GM23338 (cell line): ENCODE results near the gene RECQL. TPM values are rescaled to one million over a fixed set of nuclear protein-coding genes. Genes with fewer than 3 reads are reported as not detected.

Source experiments
- ATAC-seq: fragments of 200-7000 bp; cut with Tn5 transposase; 3 replicates; pipeline ENCODE4 v1.9.1; 2020
- DNase-seq: peaks from one replicate; pipeline ENCODE4 v3.0.0-alpha.2; 2015; ENCODE audit warnings: low spot score
- H2AFZ ChIP-seq: fragments of 200-600 bp; sonication (generic); 2 replicates; pipeline ENCODE4 v1.8.0; 2016; ENCODE audit warnings: antibody characterized with exemption, mild to moderate bottlenecking, moderate library complexity
- H3F3A ChIP-seq: fragments of 200-600 bp; sonication (generic); replicated peaks from 2 replicates; pipeline ENCODE4 v1.8.0; 2017; ENCODE audit warnings: antibody characterized with exemption, mixed run types, low read depth
- H3K27ac ChIP-seq: fragments of 200-600 bp; sonication (generic); 2 replicates; pipeline ENCODE4 v1.6.1; 2016; ENCODE audit warnings: low read depth
- H3K27me3 ChIP-seq: fragments of 200-600 bp; sonication (generic); 2 replicates; pipeline ENCODE4 v1.8.0; 2016; ENCODE audit warnings: mild to moderate bottlenecking, mixed run types, moderate library complexity; ENCODE audit not compliant: insufficient read depth
- H3K36me3 ChIP-seq: fragments of 200-600 bp; sonication (generic); 2 replicates; pipeline ENCODE4 v1.8.0; 2016; ENCODE audit warnings: mild to moderate bottlenecking; ENCODE audit not compliant: insufficient read depth
- H3K4me1 ChIP-seq: fragments of 200-600 bp; sonication (generic); 2 replicates; pipeline ENCODE4 v1.8.0; 2016; ENCODE audit warnings: mild to moderate bottlenecking, moderate library complexity; ENCODE audit not compliant: insufficient read depth
- H3K4me2 ChIP-seq: fragments of 200-600 bp; sonication (generic); 2 replicates; pipeline ENCODE4 v1.7.1; 2017; ENCODE audit warnings: mixed run types
- H3K4me3 ChIP-seq: fragments of 200-600 bp; sonication (generic); 2 replicates; pipeline ENCODE4 v1.6.1; 2016; ENCODE audit warnings: mixed run types
- H3K79me2 ChIP-seq: fragments of 200-600 bp; sonication (generic); replicated peaks from 2 replicates; pipeline ENCODE4 v1.8.0; 2017; ENCODE audit warnings: mild to moderate bottlenecking; ENCODE audit not compliant: insufficient read depth
- H3K9me2 ChIP-seq: fragments of 200-600 bp; sonication (generic); 2 replicates; pipeline ENCODE4 v1.8.0; 2017; ENCODE audit not compliant: insufficient read depth
- H4K20me1 ChIP-seq: fragments of 200-600 bp; sonication (generic); replicated peaks from 2 replicates; pipeline ENCODE4 v1.8.0; 2017; ENCODE audit warnings: mild to moderate bottlenecking; ENCODE audit not compliant: insufficient read depth
- H3K27ac Mint-ChIP-seq: 2 replicates; pipeline ENCODE4 v1.8.0; 2020; ENCODE audit warnings: inconsistent platforms, mild to moderate bottlenecking, moderate library complexity, mixed read lengths
- H3K27me3 Mint-ChIP-seq: 3 replicates; pipeline ENCODE4 v1.8.0; 2022; ENCODE audit warnings: low read depth, mild to moderate bottlenecking, moderate library complexity, mixed read lengths, inconsistent platforms; ENCODE audit not compliant: insufficient read depth, poor library complexity
- H3K36me3 Mint-ChIP-seq: 3 replicates; pipeline ENCODE4 v1.8.0; 2021; ENCODE audit warnings: low read depth, mild to moderate bottlenecking, inconsistent platforms, moderate library complexity, mixed read lengths
- H3K4me1 Mint-ChIP-seq: 3 replicates; pipeline ENCODE4 v1.8.0; 2020; ENCODE audit warnings: mild to moderate bottlenecking, inconsistent platforms, mixed read lengths
- H3K4me3 Mint-ChIP-seq: 3 replicates; pipeline ENCODE4 v1.8.0; 2021; ENCODE audit warnings: moderate library complexity, mild to moderate bottlenecking, inconsistent platforms, mixed read lengths
- H3K9me3 Mint-ChIP-seq: 3 replicates; pipeline ENCODE4 v1.8.0; 2020; ENCODE audit warnings: moderate library complexity, mild to moderate bottlenecking, inconsistent platforms, mixed read lengths
- CREB1 ChIP-seq: fragments of 250-450 bp; sonication (Bioruptor Pico); IDR thresholded peaks from 2 replicates; pipeline ENCODE4 v1.5.0; 2020; ENCODE audit warnings: low read depth, mild to moderate bottlenecking, moderate library complexity
- ETS1 ChIP-seq: IDR thresholded peaks from 2 replicates; pipeline ENCODE4 v1.6.1; 2016; ENCODE audit warnings: antibody characterized with exemption
- EZH2 ChIP-seq: fragments of 200-600 bp; sonication (generic); IDR thresholded peaks from one replicate; pipeline ENCODE4 v1.8.0; 2017; ENCODE audit warnings: antibody characterized with exemption, mild to moderate bottlenecking, low read depth; ENCODE audit not compliant: unreplicated experiment
- EZH2phosphoT487 ChIP-seq: fragments of 200-600 bp; sonication (generic); IDR thresholded peaks from one replicate; pipeline ENCODE4 v1.8.1; 2018; ENCODE audit warnings: antibody characterized with exemption; ENCODE audit not compliant: unreplicated experiment
- JUNB ChIP-seq: IDR thresholded peaks from one replicate; pipeline ENCODE4 v1.6.1; 2016; ENCODE audit warnings: antibody characterized with exemption; ENCODE audit not compliant: unreplicated experiment
- NANOG ChIP-seq: IDR thresholded peaks from 2 replicates; pipeline ENCODE4 v1.6.1; 2016; ENCODE audit warnings: antibody characterized with exemption, borderline replicate concordance
- POLR2AphosphoS5 ChIP-seq: IDR thresholded peaks from 2 replicates; pipeline ENCODE4 v1.6.1; 2016; ENCODE audit warnings: antibody characterized with exemption, low read depth
- STAT1 ChIP-seq: IDR thresholded peaks from one replicate; pipeline ENCODE4 v1.6.1; 2016; ENCODE audit warnings: antibody characterized with exemption; ENCODE audit not compliant: unreplicated experiment
- ZNF331 ChIP-seq: fragments of 250-450 bp; sonication (Bioruptor Pico); IDR thresholded peaks from 2 replicates; pipeline ENCODE4 v1.5.0; 2020; ENCODE audit warnings: low read depth, mild to moderate bottlenecking, moderate library complexity
- long read RNA-seq: library from polyadenylated mRNA; unstranded; transcript quantifications from one replicate; pipeline ENCODE4 v2.0.0, GENCODE V29; 2020; ENCODE audit not compliant: unreplicated experiment
- polyA plus RNA-seq: library from polyadenylated mRNA; unstranded; fragments of >200 nt; fragmentation: Nextera tagmentation; extraction: Ambion mirVana; gene quantifications from 2 replicates; pipeline ENCODE4 v1.2.1, GENCODE V29; 2016
- total RNA-seq: library from RNA; depleted of rRNA; stranded (reverse); fragments of >200 nt; shearing (Covaris generic); gene quantifications from 2 replicates; pipeline ENCODE4 v1.2.3, GENCODE V29; 2014; rRNA removed
- TF ChIP-seq, protein P1 (sequence below), 2 experiments: fragments of 200-600 bp in 1 of 2; sonication (generic) in 1 of 2; conservative IDR thresholded peaks; 2 replicates each; pipeline versions ENCODE4 v1.5.1 to v1.6.1; 2016 to 2017; ENCODE audit warnings: antibody characterized with exemption in 2 of 2, low read depth in 2 of 2, mild to moderate bottlenecking in 2 of 2, moderate library complexity in 1 of 2

RECQL gene, protein sequence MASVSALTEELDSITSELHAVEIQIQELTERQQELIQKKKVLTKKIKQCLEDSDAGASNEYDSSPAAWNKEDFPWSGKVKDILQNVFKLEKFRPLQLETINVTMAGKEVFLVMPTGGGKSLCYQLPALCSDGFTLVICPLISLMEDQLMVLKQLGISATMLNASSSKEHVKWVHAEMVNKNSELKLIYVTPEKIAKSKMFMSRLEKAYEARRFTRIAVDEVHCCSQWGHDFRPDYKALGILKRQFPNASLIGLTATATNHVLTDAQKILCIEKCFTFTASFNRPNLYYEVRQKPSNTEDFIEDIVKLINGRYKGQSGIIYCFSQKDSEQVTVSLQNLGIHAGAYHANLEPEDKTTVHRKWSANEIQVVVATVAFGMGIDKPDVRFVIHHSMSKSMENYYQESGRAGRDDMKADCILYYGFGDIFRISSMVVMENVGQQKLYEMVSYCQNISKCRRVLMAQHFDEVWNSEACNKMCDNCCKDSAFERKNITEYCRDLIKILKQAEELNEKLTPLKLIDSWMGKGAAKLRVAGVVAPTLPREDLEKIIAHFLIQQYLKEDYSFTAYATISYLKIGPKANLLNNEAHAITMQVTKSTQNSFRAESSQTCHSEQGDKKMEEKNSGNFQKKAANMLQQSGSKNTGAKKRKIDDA
- total RNA-seq (45.8 and 47.2 TPM in 2 replicates), polyA plus RNA-seq (17.4 and 18.9 TPM in 2 replicates)
- long read RNA-seq, partial matches to known transcripts: 2 of 10 reads
- long read RNA-seq, other reads (novel, unspliced or antisense): 5 of 10 reads

GRCh38 chr12:21501258-21502163 lies at the start of gene RECQL, which contains the start of gene GOLT1B:
Gene RECQL (minus strand): TSS chr12:21501635. CDS start chr12:21499570, 2,065 bp downstream.
Gene GOLT1B (plus strand): TSS chr12:21501789. CDS start chr12:21501924, 135 bp downstream.
- Mint-ChIP-seq H3K4me1 (peaks cover 6% of the 10 kb centered on the region; the same call in 2 of the 3 replicates), H3K9me3 (no peaks in the 10 kb centered on the region), H3K27ac (no peak within 1 kb of the TSS), H3K4me3 (no peak within 1 kb of the TSS), H3K36me3 (peaks cover 10% of the 10 kb centered on the region; the same call in 1 of the 3 replicates), H3K27me3 (no peaks in the 10 kb centered on the region)
- H3K9me2 ChIP-seq: no peaks in the 10 kb centered on the region
- H3K79me2 ChIP-seq: peaks cover 60% of the 10 kb centered on the region
- H3K4me1 ChIP-seq: peaks cover 17% of the 10 kb centered on the region
- no peaks in the 10 kb centered on the region for H3K36me3 ChIP-seq
- peak; percentile 42 for TF ChIP-seq ETS1
- TF ChIP-seq CREB1: peak; percentile 89
- no peak for TF ChIP-seq EZH2phosphoT487
- TF ChIP-seq JUNB: no peak
- TF ChIP-seq POLR2AphosphoS5: peak; percentile 59
- TF ChIP-seq NANOG: no peak
- ATAC-seq (peak; percentile 95), DNase-seq (peak; percentile 98)
- H3K4me2 ChIP-seq: peak within 1 kb of the TSS; percentile 86
- 0 out of 2 replicates have a peak, but pooled peaks cover 14% of the 10 kb centered on the region for H4K20me1 ChIP-seq
- H3F3A ChIP-seq: no peaks in the 10 kb centered on the region
- peak within 1 kb of the TSS; percentile 89 for H3K27ac ChIP-seq
- H3K27me3 ChIP-seq: no peaks in the 10 kb centered on the region
- peak within 1 kb of the TSS; percentile 73 for H3K4me3 ChIP-seq
- H2AFZ ChIP-seq: peak within 1 kb of the TSS; percentile 57

- peaks cover 2% of the 10 kb centered on the region for H3K27me3 Mint-ChIP-seq
- H3K79me2 ChIP-seq: no peaks in the 10 kb centered on the region
- H3K9me2 ChIP-seq: no peaks in the 10 kb centered on the region
- H3K4me3 ChIP-seq: no peak overlapping the region
- ATAC-seq (no peak), DNase-seq (no peak)
- no peak overlapping the region for H2AFZ ChIP-seq
- no peaks in the 10 kb centered on the region for H3K9me3 Mint-ChIP-seq
- H3K27ac ChIP-seq: no peak overlapping the region
- no peaks in the 10 kb centered on the region for H3K4me1 ChIP-seq
- H3K4me2 ChIP-seq: no peak overlapping the region
- no peaks in the 10 kb centered on the region for H4K20me1 ChIP-seq
- H3K27ac Mint-ChIP-seq: no peak overlapping the region
- no peak overlapping the region for H3K4me3 Mint-ChIP-seq
- H3K27me3 ChIP-seq: no peaks in the 10 kb centered on the region
- no peaks in the 10 kb centered on the region for H3K36me3 ChIP-seq
- no peaks in the 10 kb centered on the region for H3F3A ChIP-seq
- no peaks in the 10 kb centered on the region for H3K36me3 Mint-ChIP-seq
- H3K4me1 Mint-ChIP-seq: no peaks in the 10 kb centered on the region
- TF ChIP-seq STAT1 (no peak), JUNB (no peak), ETS1 (no peak), CREB1 (no peak), EZH2 (no peak), ZNF331 (no peak)
- TF ChIP-seq, protein P1, sequence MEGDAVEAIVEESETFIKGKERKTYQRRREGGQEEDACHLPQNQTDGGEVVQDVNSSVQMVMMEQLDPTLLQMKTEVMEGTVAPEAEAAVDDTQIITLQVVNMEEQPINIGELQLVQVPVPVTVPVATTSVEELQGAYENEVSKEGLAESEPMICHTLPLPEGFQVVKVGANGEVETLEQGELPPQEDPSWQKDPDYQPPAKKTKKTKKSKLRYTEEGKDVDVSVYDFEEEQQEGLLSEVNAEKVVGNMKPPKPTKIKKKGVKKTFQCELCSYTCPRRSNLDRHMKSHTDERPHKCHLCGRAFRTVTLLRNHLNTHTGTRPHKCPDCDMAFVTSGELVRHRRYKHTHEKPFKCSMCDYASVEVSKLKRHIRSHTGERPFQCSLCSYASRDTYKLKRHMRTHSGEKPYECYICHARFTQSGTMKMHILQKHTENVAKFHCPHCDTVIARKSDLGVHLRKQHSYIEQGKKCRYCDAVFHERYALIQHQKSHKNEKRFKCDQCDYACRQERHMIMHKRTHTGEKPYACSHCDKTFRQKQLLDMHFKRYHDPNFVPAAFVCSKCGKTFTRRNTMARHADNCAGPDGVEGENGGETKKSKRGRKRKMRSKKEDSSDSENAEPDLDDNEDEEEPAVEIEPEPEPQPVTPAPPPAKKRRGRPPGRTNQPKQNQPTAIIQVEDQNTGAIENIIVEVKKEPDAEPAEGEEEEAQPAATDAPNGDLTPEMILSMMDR (conservative IDR thresholded peaks at IDR 0.05; ENCODE audit: low read depth in 2 of 2): no peak
Observed at GRCh38 chr12:21547437-21547836, 46.0 kb upstream of the RECQL start.
